HG03342 (cell line): Measurements from ENCODE around the gene PPP2R2C.

ENCODE experiments used
- ATAC-seq: cut with Tn5 transposase; IDR thresholded peaks from one replicate; pipeline ENCODE4 v1.9.1; 2021; ENCODE audit warnings: mild to moderate bottlenecking, moderate library complexity; ENCODE audit not compliant: unreplicated experiment

Gene PPP2R2C

GRCh38 chr4:6319530-6320150 is 152.8 kb downstream of the PPP2R2C start:
- ATAC-seq, result no peak

- no peak for ATAC-seq
Observed at GRCh38 chr4:6318206-6318605, 154.2 kb downstream of the PPP2R2C start.

GRCh38 chr4:6316461-6317003 is 155.9 kb downstream of the PPP2R2C start:
- no peak for ATAC-seq

GRCh38 chr4:6313216-6313615 is 159.2 kb downstream of the PPP2R2C start:
- ATAC-seq, result no peak

GRCh38 chr4:6309777-6310176 is 162.6 kb downstream of the PPP2R2C start:
- no peak for ATAC-seq

- ATAC-seq, result no peak
Observed at GRCh38 chr4:6308899-6309643, 163.3 kb downstream of the PPP2R2C start.

- ATAC-seq, result no peak
Observed at GRCh38 chr4:6307891-6308290, 164.5 kb downstream of the PPP2R2C start.

GRCh38 chr4:6307230-6307629 is 165.2 kb downstream of the PPP2R2C start:
- no peak for ATAC-seq

- ATAC-seq, result no peak
Observed at GRCh38 chr4:6306299-6306698, 166.1 kb downstream of the PPP2R2C start.

GRCh38 chr4:6303943-6304342 is 168.5 kb downstream of the PPP2R2C start:
- ATAC-seq, result no peak

- no peak for ATAC-seq
Observed at GRCh38 chr4:6302869-6303268, 169.5 kb downstream of the PPP2R2C start.

- no peak for ATAC-seq
Observed at GRCh38 chr4:6301732-6302442, 170.5 kb downstream of the PPP2R2C start.

GRCh38 chr4:6301051-6301731 is 171.2 kb downstream of the PPP2R2C start:
- ATAC-seq, result no peak

GRCh38 chr4:6300359-6300758 is 172.1 kb downstream of the PPP2R2C start:
- no peak for ATAC-seq

- ATAC-seq, result no peak
Observed at GRCh38 chr4:6299875-6300274, 172.5 kb downstream of the PPP2R2C start.

- no peak for ATAC-seq
Observed at GRCh38 chr4:6298852-6299251, 173.6 kb downstream of the PPP2R2C start.

- no peak for ATAC-seq
Observed at GRCh38 chr4:6298035-6298434, 174.4 kb downstream of the PPP2R2C start.

- ATAC-seq, result no peak
Observed at GRCh38 chr4:6297266-6297815, 175.1 kb downstream of the PPP2R2C start.

GRCh38 chr4:6296026-6296425 is 176.4 kb downstream of the PPP2R2C start:
- no peak for ATAC-seq

- no peak for ATAC-seq
Observed at GRCh38 chr4:6295495-6295894, 176.9 kb downstream of the PPP2R2C start.
